Fibroblast of pulmonary artery (primary cell): Measurements from ENCODE around the gene PLA2G6.
A peak's percentile ranks its signal among the peaks of the same experiment; 100 is the strongest.
"Not testable (repeated sequence)": the region's sequence is repeated elsewhere in the genome, so short reads cannot be mapped to it uniquely, and the experiment has no call there.

ENCODE experiments used
- DNase-seq: peaks from one replicate; pipeline ENCODE4 v3.0.0-alpha.2; 2010; ENCODE audit warnings: low read depth
- H3K4me3 ChIP-seq: replicated peaks from 2 replicates; pipeline ENCODE4 v1.5.1; 2011; ENCODE audit warnings: low read depth, mild to moderate bottlenecking, control low read depth, low read length, moderate library complexity
- CTCF ChIP-seq: IDR thresholded peaks from 2 replicates; pipeline ENCODE4 v1.5.1; 2011; ENCODE audit warnings: mild to moderate bottlenecking, control low read depth, low read length, inconsistent platforms; ENCODE audit errors: missing control alignments

Gene PLA2G6

GRCh38 chr22:38190581-38190980, 9.0 kb upstream of the PLA2G6 start:
- TF ChIP-seq CTCF = no peak
- H3K4me3 ChIP-seq = no peak overlapping the region
- DNase-seq = no peak

DNA sequence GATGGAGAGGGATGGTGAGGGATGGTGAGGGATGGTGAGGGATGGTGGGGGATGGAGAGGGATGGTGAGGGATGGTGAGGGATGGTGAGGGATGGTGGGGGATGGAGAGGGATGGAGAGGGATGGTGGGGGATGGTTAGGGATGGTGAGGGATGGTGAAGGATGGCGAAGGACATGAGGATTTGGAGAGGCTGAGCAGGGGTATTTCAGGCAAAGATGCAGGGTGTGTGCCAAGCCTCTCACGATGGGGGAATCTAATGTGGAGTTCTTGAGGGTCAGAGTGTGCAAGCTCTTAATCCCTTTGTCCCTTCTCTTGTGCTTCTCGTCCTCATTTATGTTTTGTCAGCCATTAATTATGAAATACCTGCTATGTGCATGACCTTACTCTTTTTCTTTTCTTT, 7.5 kb upstream of the PLA2G6 start:
- no peak overlapping the region for H3K4me3 ChIP-seq
- no peak for TF ChIP-seq CTCF
- DNase-seq = no peak

DNA sequence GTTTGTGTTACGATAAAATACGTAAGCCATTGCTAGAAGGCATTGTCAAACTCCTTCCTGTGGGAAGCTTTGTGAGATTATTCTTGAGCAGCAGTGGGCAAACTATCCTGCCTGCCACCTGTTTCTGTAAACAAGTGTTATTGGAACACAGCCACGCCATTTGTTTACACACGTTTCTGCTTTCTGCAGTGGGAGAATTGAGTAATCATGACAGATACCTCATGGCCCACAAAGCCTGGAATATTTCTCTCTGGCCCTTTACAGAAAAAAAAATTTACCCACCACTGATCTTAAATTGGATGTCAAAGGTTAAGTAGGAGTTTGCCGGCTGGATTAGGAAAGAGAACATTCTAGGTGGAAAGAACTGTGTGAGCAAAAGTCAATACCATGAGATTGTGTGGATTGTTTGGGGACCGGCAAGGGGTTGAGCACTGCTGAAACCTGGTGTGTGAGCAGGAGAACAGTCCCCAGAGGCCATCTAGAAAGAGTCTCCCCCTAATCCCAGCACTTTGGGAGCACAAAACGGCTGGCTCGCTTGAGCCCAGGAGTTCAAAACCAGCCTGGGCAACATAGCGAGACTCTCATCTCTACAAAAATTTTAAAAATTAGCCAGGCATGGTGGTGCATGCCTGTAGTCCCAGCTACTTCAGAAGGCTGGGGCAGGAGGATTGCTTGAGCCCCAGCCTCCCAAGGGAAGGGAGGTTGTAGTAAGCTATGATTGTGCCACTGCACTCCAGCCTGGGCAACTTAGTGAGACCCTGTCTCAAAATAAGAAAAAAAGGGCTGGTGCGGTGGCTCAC, 6.0 kb upstream of the PLA2G6 start:
- peak; percentile 80 for DNase-seq
- H3K4me3 ChIP-seq = no peak overlapping the region
- TF ChIP-seq CTCF = no peak

- no peak for TF ChIP-seq CTCF
- DNase-seq = no peak
- H3K4me3 ChIP-seq = no peak overlapping the region
Observed at GRCh38 chr22:38186429-38186828, 4.8 kb upstream of the PLA2G6 start.

- no peak for TF ChIP-seq CTCF
- no peak for DNase-seq
- H3K4me3 ChIP-seq = no peak overlapping the region
Observed at GRCh38 chr22:38184788-38185187, 3.2 kb upstream of the PLA2G6 start.

DNA sequence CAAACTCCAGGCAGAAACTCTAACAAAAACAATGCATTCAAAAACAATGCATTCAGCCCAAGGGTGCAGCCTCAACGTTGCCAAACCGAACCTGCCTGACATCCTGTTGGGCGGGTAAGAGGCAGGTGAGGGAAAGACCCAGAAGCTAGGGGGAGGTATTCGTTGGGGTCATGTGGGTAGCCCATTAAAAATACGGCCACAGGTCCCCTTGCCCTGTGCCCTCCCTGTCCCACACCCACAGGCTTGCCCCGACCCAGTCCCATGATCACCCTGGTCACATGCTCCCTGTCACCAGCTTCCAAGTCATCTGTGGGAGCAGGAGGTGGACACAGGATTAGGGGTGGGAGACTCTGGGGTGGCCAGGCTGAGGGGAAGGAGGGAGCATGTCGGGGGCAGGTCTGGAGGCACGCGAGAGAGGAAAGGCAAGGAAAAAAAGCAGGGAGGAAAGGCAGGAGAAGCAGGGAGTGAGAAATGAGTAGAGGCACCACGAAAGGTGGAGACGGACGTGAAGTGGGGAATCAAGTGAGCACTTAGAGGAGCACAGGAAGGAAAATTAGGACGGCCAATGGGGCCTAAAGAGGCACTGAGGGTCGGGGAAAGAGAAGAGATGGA, 683 bp downstream of the PLA2G6 start:
- H3K4me3 ChIP-seq = peak overlapping the region; percentile 60
- DNase-seq = peak; percentile 33
- no peak for TF ChIP-seq CTCF

- H3K4me3 ChIP-seq, DNase-seq: not testable (repeated sequence)
Observed at GRCh38 chr22:38178605-38178937, 3.1 kb downstream of the PLA2G6 start.
